GM12865 (cell line): ENCODE data around the gene MYH14.
A peak's percentile ranks its signal among the peaks of the same experiment; 100 is the strongest.

ENCODE experiments used
- DNase-seq: peaks from one replicate; pipeline ENCODE4 v3.0.0; 2010; ENCODE audit warnings: low read depth
- H3K4me3 ChIP-seq: 2 replicates; pipeline ENCODE4 v1.5.1; 2011; ENCODE audit warnings: mild to moderate bottlenecking, low read depth, low read length, control low read depth
- TF ChIP-seq, protein P1 (sequence below): IDR thresholded peaks from 2 replicates; pipeline ENCODE4 v1.5.1; 2011; ENCODE audit warnings: low read length, control low read depth, low read depth, inconsistent platforms; ENCODE audit not compliant: insufficient read depth; ENCODE audit errors: missing control alignments

MYH14 gene

GRCh38 chr19:50167314-50167721 is 36.1 kb upstream of the MYH14 start:
- no peak for DNase-seq
- no peak overlapping the region for H3K4me3 ChIP-seq
- TF ChIP-seq, protein P1, sequence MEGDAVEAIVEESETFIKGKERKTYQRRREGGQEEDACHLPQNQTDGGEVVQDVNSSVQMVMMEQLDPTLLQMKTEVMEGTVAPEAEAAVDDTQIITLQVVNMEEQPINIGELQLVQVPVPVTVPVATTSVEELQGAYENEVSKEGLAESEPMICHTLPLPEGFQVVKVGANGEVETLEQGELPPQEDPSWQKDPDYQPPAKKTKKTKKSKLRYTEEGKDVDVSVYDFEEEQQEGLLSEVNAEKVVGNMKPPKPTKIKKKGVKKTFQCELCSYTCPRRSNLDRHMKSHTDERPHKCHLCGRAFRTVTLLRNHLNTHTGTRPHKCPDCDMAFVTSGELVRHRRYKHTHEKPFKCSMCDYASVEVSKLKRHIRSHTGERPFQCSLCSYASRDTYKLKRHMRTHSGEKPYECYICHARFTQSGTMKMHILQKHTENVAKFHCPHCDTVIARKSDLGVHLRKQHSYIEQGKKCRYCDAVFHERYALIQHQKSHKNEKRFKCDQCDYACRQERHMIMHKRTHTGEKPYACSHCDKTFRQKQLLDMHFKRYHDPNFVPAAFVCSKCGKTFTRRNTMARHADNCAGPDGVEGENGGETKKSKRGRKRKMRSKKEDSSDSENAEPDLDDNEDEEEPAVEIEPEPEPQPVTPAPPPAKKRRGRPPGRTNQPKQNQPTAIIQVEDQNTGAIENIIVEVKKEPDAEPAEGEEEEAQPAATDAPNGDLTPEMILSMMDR, result no peak

DNA sequence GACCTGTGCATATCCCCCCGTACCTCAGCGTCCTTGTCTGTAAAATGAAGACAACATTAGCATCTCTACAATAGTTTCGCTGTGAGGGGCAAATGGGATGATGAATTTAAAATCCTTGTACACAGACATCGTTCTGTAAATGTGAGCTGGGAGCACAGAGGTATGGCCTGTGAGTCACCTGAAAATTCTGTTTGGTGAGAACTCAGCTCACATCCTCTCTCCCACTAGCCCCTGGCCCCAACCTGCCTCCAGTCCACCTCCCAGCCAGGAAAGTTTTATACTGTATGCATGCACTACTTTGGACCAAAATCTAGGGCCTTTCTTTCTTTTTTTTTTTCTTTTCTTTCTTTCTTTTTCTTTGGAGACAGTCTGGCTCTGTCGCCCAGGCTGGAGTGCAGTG is 31.7 kb upstream of the MYH14 start:
- H3K4me3 ChIP-seq, result no peak overlapping the region
- TF ChIP-seq, protein P1, result no peak
- no peak for DNase-seq

DNA sequence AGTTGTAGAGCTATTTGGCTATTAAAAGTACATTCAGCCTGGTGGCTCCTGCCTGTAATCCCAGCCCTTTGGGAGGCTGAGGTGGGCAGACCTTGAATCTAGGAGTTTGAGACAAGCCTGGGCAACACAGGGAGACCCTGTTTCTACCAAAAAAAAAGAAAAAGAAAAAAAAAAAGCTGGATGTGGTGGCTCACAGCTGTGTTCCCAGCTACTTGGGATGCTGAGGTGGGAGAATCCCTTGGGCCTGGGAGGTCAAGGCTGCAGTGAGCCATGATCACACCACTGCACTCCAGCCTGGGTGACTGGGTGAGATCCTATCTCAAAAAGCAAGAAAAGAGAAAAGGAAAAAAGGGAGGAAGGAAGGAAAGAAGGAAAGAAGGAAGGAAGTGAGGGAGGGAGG is 30.7 kb upstream of the MYH14 start:
- TF ChIP-seq, protein P1, result no peak
- H3K4me3 ChIP-seq, result no peak overlapping the region
- no peak for DNase-seq

GRCh38 chr19:50173127-50173526 is 30.3 kb upstream of the MYH14 start:
- H3K4me3 ChIP-seq, result peak overlapping the region; percentile 12
- peak; percentile 87 for DNase-seq
- TF ChIP-seq, protein P1, result no peak

DNA sequence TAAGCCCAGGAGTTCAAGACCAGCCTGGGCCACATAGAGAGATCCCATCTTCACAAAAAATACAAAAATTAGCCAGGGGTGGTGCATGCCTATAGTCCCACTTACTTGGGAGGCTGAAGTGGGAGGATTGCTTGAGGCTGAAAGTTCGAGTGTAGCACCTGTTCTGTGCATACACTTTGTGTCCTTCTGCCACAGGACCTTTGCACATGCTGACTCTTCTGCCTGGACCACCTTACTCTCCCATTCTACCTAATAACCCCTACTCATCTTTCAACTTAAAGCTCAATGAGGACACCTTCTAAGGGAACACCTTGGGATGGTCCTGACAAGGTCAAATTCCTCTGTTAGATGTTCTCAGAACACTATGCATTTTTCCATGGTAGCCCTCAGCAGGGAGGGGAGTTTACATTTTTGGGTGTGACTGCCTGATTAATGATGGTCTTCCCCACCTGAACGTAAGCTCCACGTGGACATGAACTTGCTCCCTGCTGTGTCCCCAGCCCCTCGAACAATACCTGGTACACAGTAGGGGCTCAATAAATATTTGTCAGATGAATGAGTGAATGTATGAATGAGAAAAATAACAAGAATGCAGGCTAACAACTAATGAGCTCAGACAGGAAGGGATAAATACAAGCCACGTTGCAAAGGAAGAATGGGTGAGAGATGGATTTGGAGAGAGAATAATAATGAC is 29.2 kb upstream of the MYH14 start:
- TF ChIP-seq, protein P1, result no peak
- no peak for DNase-seq

DNA sequence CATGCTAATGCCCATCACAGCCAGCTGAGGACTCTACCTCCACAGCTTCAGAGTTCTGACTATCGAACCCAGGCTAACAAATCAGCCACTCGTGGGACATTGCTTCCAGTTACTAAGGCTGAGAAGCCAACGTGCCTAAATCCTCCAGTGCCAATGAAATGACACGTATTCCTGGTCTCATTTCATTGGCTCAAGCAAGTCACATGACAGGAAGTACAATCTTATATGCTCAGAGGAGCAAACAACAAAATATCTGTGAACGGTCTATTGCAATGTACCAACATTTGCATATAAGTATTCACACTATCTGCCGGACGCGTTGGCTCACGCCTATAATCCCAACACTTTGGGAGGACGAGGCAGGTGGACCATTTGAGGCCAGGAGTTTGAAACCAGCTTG is 27.5 kb upstream of the MYH14 start:
- TF ChIP-seq, protein P1, result no peak
- DNase-seq, result peak; percentile 18
- no peak overlapping the region for H3K4me3 ChIP-seq

More for the DNA sequence above, 29.2 kb upstream of the MYH14 start:
- no peak overlapping the region for H3K4me3 ChIP-seq

GRCh38 chr19:50176775-50177174 is 26.6 kb upstream of the MYH14 start:
- DNase-seq, result no peak
- TF ChIP-seq, protein P1, result no peak
- no peak overlapping the region for H3K4me3 ChIP-seq
